Measurements from ENCODE around the gene IFNA5.

DNA sequence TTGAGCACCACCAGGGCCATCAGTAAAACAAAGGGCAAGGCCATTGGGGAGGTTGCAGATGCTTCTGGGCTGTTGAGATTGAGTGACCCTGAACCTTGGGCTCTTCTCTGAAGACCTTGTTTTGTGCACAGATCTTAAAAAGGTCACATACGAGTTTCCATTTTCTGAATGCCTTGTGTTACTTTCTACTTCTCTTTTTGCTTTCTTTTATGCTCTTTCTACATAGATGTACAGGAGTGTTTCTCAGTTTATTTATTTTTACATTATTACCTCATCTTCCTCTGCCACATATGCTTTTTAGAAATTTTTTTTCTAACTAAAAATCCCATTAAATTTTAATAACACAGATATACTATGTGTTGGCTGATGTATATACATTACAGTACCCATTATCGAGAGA is at the start of gene IFNA5:
- no peak for TF ChIP-seq POLR2A (IDR thresholded peaks at IDR 0.05)
- TF ChIP-seq, protein P1, sequence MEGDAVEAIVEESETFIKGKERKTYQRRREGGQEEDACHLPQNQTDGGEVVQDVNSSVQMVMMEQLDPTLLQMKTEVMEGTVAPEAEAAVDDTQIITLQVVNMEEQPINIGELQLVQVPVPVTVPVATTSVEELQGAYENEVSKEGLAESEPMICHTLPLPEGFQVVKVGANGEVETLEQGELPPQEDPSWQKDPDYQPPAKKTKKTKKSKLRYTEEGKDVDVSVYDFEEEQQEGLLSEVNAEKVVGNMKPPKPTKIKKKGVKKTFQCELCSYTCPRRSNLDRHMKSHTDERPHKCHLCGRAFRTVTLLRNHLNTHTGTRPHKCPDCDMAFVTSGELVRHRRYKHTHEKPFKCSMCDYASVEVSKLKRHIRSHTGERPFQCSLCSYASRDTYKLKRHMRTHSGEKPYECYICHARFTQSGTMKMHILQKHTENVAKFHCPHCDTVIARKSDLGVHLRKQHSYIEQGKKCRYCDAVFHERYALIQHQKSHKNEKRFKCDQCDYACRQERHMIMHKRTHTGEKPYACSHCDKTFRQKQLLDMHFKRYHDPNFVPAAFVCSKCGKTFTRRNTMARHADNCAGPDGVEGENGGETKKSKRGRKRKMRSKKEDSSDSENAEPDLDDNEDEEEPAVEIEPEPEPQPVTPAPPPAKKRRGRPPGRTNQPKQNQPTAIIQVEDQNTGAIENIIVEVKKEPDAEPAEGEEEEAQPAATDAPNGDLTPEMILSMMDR (IDR thresholded peaks at IDR 0.05), result no peak

All from uterus (tissue), 2 donors.